ENCODE results near the gene MAP2K5.
A peak's percentile ranks its signal among the peaks of the same experiment; 100 is the strongest.

MAP2K5 gene

DNA sequence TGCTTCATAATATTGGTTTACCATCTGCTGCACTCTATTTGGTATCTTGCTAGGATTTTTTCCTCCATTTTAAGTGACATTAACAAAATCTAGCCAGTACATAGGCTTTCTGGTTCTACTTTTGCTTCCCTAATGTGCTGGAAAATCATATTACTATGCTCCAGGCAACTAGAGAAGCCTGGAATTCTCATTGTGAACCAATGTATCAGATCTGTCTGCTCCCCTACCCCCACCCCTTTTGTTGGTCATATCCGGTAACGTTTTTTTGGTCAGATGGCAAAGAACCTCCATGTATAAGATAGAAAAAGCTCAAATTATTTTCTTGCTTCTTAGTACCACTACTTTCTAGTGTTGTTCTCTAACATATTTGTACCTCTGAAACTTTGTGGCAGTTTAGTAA is 17.1 kb downstream of the MAP2K5 start:
- TF ChIP-seq GATA3 (IDR thresholded peaks at IDR 0.05; ENCODE audit: low read depth, low read length) (no peak), GATA2 (IDR thresholded peaks at IDR 0.05; ENCODE audit: low read depth, low read length) (0 out of 2 replicates have a peak, but pooled peaks have one; percentile 28)

DNA sequence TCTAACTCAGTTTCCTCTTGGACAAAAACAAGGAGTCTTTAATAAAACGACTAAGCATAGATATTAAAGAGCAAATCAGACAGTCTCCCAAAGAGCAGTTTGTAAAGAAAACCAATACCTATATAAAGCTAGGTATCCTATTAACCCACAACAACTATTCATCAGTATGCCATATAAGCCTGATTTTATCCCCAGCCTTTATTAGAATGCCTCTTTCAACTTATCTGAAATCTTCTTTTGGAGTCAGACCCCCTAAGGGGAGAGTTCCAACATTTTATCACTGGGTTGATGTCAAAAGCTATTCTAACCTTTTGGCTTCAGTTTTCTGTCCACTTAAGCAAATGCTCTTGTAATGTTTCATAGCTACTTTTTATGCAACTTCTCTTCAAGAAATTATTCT is 17.8 kb downstream of the MAP2K5 start:
- no peak for TF ChIP-seq GATA2 (IDR thresholded peaks at IDR 0.05; ENCODE audit: low read depth, low read length)
- no peak for TF ChIP-seq GATA3 (IDR thresholded peaks at IDR 0.05; ENCODE audit: low read depth, low read length)

DNA sequence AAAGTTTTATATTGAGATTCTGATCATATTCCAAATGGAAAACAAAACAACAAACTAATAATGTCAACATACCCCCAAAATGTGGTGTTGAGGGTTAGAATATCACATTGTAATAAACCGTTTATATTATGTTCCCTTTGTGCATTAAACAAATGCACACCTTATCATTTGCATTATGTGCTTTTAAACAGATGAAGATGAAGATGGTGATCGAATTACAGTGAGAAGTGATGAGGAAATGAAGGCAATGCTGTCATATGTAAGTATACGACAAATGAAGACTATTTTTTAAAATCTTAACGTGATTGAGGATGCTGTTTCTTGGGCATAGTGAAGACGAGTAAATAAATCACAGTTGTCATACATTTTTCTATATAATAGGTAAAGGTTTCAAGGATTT is 20.6 kb downstream of the MAP2K5 start:
- TF ChIP-seq GATA2 (IDR thresholded peaks at IDR 0.05; ENCODE audit: low read depth, low read length) (no peak), GATA3 (IDR thresholded peaks at IDR 0.05; ENCODE audit: low read depth, low read length) (no peak)

DNA sequence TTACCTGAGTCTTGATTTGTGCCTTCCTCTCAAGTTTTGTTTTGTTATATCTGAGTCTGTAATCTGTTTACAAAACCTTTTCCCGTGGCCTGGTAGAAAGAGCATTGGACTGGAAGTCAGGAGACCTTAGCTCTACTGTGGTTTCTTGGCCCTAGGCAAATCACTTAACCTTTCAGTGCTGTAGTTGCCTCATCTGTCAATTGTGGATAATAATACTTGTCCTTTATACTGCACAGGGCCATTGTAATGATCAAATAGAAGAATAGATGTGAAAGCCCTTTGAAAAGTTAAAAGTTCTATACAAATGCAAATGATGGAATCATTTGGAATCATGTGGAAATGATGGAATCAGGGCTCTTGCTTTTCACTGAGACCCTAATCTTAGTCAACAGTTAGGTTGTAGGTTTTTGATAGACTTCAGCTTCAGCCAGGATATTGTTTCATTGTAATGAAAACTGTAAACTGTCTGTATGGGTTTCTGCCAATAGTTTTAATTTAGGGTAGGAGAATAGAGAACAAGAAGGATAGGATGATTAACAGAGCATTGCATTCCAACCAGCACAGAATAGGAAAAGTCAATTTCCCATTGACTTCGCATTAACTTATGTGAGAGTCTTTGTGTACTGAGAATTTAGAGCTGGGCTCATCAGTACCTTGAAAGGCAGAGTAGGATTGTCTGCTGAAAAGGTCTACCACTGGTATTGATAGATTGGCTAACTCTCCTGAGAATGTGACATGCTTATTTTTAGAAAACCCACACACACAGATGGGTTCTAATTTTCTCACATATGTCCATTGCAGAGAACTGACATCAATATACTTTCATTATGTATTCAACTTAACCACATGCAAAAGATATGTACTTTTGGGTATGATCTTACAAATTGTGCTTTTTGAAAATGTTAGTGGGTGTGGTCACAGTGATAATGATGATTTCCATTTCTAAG is 21.8 kb downstream of the MAP2K5 start:
- TF ChIP-seq GATA3 (IDR thresholded peaks at IDR 0.05; ENCODE audit: low read depth, low read length) = no peak

DNA sequence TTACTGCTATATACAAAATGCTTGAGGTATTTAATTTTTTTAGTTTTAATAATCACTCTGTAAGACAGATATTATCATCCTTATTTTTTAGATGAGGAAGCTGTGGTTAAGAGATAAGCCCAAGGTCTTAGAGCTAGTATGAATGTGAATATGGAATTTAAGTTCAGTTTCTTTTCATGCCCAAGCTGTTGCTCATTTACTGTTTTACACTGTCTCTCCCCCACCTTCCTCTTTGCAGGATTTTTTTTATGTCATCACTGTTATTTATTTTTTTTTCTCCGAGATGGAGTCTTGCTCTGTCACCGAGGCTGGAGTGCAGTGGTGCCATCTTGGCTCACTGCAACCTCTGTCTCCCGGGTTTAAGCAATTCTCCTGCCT is 22.5 kb downstream of the MAP2K5 start:
- TF ChIP-seq GATA2 (IDR thresholded peaks at IDR 0.05; ENCODE audit: low read depth, low read length) (no peak), GATA3 (IDR thresholded peaks at IDR 0.05; ENCODE audit: low read depth, low read length) (no peak)

DNA sequence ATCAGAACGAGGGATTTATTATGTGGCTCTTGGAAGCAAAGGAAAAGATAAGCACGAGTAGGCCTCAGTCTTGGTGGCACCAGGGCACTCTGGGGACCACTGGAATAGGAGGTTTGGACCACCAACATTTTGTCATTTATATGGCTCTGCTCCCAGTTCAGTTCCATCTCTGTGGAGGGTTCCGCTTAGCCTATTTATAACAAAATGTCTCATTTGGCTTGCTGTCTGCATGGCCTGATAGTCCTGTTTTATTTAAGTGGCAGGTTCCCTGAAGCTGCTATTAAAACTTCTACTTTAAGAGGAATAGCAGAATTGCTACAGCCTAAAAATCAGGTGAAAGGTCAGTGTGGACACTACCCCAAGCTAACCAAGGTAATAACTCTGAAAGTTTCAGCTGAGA is 27.2 kb downstream of the MAP2K5 start:
- TF ChIP-seq GATA3 (IDR thresholded peaks at IDR 0.05; ENCODE audit: low read depth, low read length) = no peak
- TF ChIP-seq GATA2 (IDR thresholded peaks at IDR 0.05; ENCODE audit: low read depth, low read length) = no peak

DNA sequence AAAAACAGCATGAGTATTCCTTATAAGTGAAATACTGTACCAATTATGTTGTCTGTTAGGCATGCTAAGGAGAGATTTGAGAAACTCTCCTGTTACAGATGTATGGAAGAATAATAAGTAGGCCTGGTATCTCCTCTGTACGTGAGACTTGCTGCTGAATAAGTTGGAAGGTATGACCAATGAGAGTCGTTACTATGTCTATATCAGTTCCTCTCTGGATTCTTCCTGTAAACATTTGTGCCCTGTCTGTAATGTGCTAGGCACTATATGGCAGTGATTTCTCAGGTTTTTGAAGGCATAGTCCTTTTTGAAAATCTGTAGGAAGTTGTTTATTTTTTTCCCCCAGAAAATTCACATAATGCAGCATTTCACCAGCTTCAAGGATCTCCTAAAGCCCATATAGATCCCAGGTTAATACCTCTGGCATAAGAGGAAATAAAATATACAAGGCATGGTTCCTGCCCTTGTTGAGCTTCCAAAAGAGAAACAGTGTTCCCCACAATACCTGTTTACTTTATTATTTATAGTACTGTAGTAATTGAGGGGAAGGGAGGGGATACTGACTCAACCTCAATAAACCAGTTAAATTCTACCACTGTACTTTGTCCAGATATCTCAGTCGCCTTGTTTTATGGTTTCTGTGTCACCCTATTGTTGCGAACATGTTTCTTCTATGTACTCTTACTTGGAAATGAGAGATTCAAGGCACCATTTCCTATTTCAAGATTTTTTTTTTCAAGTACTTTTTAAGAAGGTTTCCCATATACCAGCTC is 28.6 kb downstream of the MAP2K5 start:
- TF ChIP-seq GATA3 (IDR thresholded peaks at IDR 0.05; ENCODE audit: low read depth, low read length) = no peak
- TF ChIP-seq GATA2 (IDR thresholded peaks at IDR 0.05; ENCODE audit: low read depth, low read length) = no peak

DNA sequence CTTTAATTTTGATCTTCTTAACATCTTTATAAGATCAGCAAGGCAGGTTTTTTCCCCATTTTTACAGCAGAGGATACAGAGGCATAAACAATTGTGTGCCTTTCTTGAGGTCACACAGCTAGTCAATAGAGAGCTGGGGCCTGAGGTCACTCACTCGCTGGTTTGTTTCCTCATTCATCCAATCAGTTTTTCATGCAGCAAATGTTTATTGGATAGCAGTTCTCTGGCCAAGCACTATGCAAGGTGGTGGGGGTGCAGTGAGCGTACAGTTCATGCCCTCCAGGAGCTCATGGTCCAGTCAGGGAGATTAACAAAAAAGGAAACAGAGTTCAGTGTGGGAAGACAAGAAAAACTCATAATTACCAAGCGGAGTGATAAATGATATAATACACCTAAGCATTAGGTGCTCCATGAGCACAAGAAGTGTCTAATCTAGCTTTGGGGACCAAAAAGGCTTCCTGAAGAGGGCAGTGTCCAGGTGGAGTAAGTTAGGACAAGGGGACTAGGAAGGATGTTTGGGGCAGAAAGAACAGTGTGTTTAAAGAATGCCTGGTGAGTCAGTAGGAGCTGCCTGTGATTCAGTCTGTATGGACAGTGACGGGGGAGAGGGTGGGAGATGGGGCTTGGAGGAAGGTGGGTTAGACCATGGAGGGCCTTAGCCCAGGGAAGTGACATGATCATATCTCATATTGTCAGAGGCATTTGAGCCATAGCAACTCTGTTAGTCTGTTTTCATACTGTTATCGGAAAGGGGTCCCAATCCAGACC is 29.3 kb downstream of the MAP2K5 start:
- TF ChIP-seq GATA3 (IDR thresholded peaks at IDR 0.05; ENCODE audit: low read depth, low read length) = no peak
- TF ChIP-seq GATA2 (IDR thresholded peaks at IDR 0.05; ENCODE audit: low read depth, low read length) = no peak

DNA sequence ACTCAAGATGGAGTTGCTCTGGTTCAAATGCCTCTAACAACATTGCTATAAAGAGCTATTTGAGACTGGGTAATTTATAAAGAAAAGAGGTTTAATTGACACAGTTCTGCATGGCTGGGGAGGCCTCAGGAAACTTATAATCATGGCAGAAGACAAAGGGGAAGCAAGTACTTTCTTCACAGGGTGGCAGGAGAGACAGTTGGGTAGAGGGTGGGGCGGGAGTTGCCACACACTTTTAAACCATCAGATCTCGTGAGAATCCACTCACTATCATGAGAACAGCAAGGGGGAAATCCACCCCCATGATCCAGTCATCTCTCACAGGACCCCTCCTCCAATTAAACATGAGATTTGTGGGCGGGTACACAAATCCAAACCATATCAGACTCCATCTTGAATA is 30.7 kb downstream of the MAP2K5 start:
- TF ChIP-seq GATA3 (IDR thresholded peaks at IDR 0.05; ENCODE audit: low read depth, low read length) = no peak
- no peak for TF ChIP-seq GATA2 (IDR thresholded peaks at IDR 0.05; ENCODE audit: low read depth, low read length)

DNA sequence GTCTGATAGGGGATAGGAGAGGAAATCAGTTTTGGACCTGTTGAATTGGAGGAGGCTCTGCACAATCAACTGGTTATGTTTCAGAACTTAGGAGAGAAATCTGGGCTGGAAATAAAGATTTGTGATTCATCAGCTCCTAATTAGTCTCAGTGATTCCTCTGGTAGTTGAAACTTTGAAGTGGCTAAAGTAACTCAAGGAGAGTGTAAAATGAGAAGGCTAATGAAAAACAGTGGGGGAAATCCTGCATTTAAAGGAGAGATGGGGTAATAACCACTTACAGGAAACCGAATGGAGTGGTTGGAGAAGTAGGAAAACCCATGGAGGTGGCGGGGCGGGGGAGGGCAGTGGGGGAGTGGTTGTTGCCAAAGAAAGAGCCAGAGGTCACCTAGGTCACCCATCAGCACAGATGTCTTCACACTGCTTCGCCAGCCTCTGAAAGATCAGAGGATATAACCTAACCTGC is 32.6 kb downstream of the MAP2K5 start:
- TF ChIP-seq GATA2 (IDR thresholded peaks at IDR 0.05; ENCODE audit: low read depth, low read length) (no peak), GATA3 (IDR thresholded peaks at IDR 0.05; ENCODE audit: low read depth, low read length) (no peak)

DNA sequence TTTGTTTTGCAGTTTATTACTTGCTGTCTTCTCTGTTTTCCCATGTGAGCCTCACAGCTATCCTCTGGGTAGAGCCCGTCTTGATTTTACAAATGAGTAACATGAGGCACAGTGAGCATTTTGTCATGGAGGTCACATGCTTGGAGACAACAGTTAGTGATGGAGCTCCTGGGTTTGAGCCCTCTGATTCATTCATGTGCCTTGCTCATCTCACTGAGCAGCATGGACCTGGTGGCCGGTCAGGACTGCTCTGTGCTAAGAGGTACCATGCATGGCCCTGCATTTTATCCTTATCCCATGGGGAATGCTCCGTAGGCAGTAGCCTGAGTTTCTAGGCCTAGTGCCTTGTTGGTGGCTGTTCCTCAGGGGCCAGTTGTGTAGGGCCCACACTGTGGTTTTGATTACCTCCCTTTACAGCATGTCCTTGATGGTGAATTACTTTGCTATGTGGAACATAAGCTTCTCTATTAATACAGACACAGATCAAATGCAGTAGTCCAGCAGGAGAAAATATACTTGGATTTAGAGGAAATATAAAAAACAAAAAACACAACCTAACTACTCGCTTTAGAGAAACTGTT is 35.6 kb downstream of the MAP2K5 start:
- TF ChIP-seq GATA2 (IDR thresholded peaks at IDR 0.05; ENCODE audit: low read depth, low read length) = no peak
- no peak for TF ChIP-seq GATA3 (IDR thresholded peaks at IDR 0.05; ENCODE audit: low read depth, low read length)

DNA sequence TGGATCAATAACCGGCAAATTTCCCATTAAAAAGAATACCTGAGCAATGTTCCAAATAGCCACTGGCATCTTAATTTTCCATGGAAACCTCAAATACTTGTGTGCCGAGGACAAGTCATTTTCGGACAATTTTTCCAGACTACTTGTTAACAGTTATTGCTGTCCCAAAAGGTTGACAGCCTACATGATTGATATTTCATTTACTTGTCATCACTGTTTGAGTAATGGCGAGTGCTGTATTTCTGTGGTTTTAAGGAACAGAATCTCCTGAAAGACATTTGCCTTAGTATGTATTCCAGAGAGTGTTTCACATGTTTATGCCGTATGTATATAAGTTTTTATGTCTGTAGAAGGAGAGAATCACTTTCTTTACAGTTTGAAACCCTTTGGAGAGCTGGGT is 36.7 kb downstream of the MAP2K5 start:
- TF ChIP-seq GATA2 (IDR thresholded peaks at IDR 0.05; ENCODE audit: low read depth, low read length) = no peak
- no peak for TF ChIP-seq GATA3 (IDR thresholded peaks at IDR 0.05; ENCODE audit: low read depth, low read length)

DNA sequence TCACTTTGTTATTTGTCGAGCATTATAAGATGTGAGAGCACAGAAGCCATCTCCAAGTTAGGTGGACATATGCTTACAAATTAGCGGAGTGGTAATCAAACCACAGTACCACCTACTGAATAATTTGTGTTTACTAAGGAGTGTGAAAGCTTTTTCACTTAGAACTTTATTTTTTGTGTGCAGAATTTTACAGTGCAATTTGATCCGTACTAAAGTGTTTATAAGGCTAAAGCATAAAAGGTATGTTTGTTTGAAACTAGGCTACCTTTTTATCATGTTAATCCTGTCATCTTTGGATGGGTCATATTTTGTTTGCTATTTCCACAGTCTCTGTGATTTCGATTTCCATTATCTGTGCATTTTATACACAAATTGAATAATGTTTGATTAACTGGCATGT is 37.5 kb downstream of the MAP2K5 start:
- no peak for TF ChIP-seq GATA2 (IDR thresholded peaks at IDR 0.05; ENCODE audit: low read depth, low read length)
- TF ChIP-seq GATA3 (IDR thresholded peaks at IDR 0.05; ENCODE audit: low read depth, low read length) = no peak

DNA sequence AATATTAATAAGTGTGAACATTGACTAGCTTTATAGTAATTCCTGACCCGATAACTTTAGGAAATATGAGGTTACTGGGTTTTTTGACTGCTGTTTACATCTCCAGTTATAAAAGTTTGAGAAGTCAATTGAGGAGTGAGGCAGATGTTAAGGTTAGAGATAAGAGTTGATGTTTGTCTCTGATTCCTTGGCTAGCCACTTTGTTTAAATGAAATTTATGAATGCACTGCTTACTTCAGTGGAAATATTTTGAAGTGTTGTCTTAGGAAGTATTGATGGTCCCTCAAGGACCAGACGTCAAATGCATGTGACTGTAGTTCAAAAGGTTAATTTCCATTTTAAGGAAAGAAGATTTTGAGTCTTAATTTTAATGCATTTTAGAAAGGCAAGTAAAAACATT is 41.7 kb downstream of the MAP2K5 start:
- TF ChIP-seq GATA2 (IDR thresholded peaks at IDR 0.05; ENCODE audit: low read depth, low read length) = no peak
- TF ChIP-seq GATA3 (IDR thresholded peaks at IDR 0.05; ENCODE audit: low read depth, low read length) = no peak

Measured in SH-SY5Y (cell line).